ENCODE results near the gene ANG.

Gene ANG

DNA sequence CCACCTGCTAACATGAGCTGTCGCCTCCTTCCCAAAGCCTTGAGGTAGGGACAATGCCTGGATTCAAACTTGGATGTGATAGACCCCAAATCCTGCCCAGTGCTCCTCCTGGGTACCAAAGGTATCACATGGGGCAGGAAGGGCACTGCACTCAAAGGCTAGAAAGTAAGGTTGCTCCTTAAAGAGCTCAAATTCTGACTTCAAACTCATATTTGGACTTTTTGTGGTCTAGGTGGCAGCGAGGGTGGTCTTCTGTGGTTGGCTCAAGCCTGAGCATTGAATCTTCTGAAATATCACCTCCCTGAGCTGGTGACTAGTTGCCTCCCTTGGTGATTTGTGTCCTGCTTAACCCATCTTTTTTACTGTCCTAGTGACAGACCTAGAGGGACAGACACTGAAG lies 12.5 kb upstream of the ANG start:
- DNase-seq, result no peak

GRCh38 chr14:20679907-20680306 lies 8.7 kb upstream of the ANG start:
- DNase-seq, result peak; percentile 34

GRCh38 chr14:20680363-20680762 lies 8.2 kb upstream of the ANG start:
- no peak for DNase-seq

- DNase-seq, result no peak
These were observed 7.7 kb upstream of the ANG start for GRCh38 chr14:20680843-20681347.

- DNase-seq, result peak; percentile 87
These were observed 7.0 kb upstream of the ANG start for GRCh38 chr14:20681348-20682126.

- no peak for DNase-seq
These were observed 6.5 kb upstream of the ANG start for GRCh38 chr14:20682127-20682434.

DNA sequence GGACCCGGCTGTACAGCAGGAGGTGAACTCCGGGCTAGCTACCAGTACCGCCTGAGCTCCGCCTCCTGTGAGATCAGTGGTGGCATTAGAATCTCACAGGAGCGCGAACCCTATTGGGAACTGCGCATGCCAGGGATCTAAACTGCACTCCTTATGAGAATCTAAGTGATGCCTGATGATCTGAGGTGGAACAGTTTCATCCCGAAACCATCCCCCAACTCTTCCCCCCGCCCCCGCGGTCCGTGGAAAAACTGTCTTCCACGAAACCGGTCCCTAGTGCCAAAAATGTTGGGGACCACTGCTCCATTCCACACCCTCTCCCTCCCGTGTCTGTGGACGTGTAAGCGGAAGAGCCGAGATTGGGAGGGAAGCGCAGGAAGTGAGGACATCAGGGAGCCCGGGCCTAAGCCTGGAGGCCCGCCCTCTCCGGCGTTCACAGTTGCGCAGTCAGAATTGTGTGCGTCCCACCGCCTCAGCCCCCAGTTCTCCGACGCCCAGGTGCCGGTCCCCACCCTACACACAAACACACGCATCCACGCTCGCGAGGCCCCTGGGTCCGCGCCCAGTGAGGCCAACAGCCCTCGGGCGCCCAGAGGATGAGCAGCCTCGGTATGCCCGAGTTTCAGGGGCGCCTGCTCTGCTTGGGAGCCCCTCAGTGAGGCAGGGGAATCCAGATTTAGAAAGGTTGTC lies 6.0 kb upstream of the ANG start:
- DNase-seq, result peak; percentile 95

- DNase-seq, result peak; percentile 92
These were observed 5.3 kb upstream of the ANG start for GRCh38 chr14:20683125-20683890.

GRCh38 chr14:20683891-20684661 lies 4.5 kb upstream of the ANG start, which contains the start of gene RNASE4:
RNASE4 (plus strand) TSS chr14:20684560; CDS start chr14:20699372, 14,812 bp downstream.
- peak; percentile 94 for DNase-seq

GRCh38 chr14:20684662-20685456 lies 3.7 kb upstream of the ANG start:
- peak; percentile 65 for DNase-seq

GRCh38 chr14:20686386-20687143 lies 2.0 kb upstream of the ANG start:
- no peak for DNase-seq

DNA sequence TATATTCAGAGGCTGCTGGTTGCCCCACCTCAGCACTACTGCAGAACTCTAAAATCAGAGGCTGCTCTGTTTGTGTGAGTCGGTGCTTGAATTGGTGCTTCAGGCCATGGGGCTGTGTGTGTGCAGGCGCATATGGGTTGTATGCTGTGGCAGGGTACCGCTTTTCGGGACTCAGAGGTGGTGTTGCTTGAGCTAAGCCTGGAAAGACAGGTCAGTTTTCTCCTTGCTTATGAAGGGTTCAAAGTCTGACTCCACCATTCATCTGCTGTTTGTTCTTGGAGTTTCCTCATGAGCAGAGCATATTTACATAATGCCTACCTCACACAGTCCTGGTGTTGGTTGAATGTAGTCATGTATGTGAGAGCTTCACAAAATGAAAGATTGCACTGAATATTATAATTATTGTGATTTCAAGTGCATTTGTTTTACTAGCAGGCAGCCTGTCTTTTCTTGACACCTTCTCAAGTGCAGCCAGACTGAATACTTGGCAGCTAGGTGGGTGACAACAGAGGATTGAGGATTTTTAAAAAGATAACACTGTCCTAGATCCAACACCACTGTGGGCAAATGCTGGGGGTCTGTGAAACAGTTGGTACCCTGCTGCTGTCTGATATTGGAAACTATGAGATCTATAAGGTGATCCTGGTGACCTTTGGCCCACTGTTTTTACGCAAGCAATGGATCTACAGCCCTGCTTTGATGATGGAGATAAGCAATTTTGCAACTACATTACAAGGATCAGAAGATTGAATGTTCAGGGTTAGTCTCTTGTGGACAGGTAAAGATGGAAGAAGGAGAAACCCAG lies 1.0 kb upstream of the ANG start:
- no peak for DNase-seq

- peak; percentile 67 for DNase-seq
These were observed 2.5 kb downstream of the ANG start for GRCh38 chr14:20690848-20691640.

DNA sequence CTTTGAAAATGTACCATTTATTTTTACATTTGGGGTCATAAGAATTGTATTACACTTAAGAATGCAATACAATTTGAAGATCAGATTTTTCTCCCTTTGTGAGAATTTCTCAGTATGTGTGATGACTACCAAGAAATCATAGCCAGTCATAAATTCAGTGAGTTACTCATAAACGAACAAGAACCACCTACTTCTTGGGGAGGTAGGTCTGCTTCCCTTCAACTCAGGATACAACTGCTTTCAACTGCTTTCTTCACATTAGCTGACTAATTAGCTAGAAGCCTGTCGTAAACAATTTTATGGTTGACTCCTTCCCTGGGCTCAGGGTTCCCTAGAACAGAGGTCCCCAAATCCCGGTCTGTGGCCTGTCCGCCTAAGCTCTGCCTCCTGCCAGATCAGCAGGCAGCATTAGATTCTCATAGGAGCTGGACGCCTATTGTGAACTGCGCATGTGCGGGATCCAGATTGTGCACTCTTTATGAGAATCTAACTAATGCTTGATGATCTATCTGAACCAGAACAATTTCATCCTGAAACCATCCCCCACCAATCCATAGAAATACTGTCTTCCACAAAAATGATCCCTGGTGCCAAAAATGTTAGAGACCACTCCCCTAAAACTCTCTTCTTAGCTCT lies 3.7 kb downstream of the ANG start:
- no peak for DNase-seq

DNA sequence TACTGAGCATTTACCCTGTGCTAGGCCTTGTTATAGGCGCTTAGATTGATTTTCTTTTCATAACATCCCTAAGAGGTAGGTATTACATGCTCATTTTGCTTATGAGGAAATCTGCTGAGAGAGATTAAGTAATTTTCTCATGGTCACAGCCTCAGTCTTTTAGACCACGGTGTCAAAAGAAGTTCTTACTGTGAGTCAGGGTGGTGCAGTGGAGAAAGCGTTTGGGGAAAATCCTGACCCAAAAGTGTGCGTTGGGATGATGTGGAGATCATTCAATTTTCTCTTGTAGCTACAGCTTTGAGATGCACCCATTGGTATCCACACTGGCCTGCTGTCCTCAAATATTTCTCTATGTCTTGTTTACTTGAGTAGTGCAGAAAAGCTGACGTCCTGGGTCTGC lies 8.2 kb downstream of the ANG start:
- no peak for DNase-seq

- DNase-seq, result peak; percentile 66
These were observed 8.9 kb downstream of the ANG start for GRCh38 chr14:20697273-20698017.

GRCh38 chr14:20698018-20698329 lies 9.4 kb downstream of the ANG start:
- DNase-seq, result no peak

- no peak for DNase-seq
These were observed 10.4 kb downstream of the ANG start for GRCh38 chr14:20698934-20699333.
